Endothelial cell (in vitro differentiated cells): ENCODE results near the gene CD248. TPM values are rescaled to one million over a fixed set of nuclear protein-coding genes. Genes with fewer than 3 reads are reported as not detected.
A peak's percentile ranks its signal among the peaks of the same experiment; 100 is the strongest.

Source experiments
- DNase-seq: peaks from one replicate; pipeline ENCODE4 v3.0.0; 2021; ENCODE audit warnings: low spot score
- H3K27ac Mint-ChIP-seq: one replicate; pipeline ENCODE4 v1.8.0; 2021; ENCODE audit warnings: mixed read lengths, inconsistent platforms; ENCODE audit not compliant: unreplicated experiment
- H3K27me3 Mint-ChIP-seq: one replicate; pipeline ENCODE4 v1.8.0; 2021; ENCODE audit warnings: mild to moderate bottlenecking, moderate library complexity, mixed read lengths, inconsistent platforms; ENCODE audit not compliant: unreplicated experiment
- H3K36me3 Mint-ChIP-seq: one replicate; pipeline ENCODE4 v1.8.0; 2021; ENCODE audit warnings: mild to moderate bottlenecking, low read depth, mixed read lengths, inconsistent platforms; ENCODE audit not compliant: unreplicated experiment
- H3K4me1 Mint-ChIP-seq: one replicate; pipeline ENCODE4 v1.8.0; 2021; ENCODE audit warnings: mild to moderate bottlenecking, mixed read lengths, inconsistent platforms; ENCODE audit not compliant: unreplicated experiment
- H3K4me3 Mint-ChIP-seq: one replicate; pipeline ENCODE4 v1.8.0; 2021; ENCODE audit warnings: mild to moderate bottlenecking, mixed read lengths, inconsistent platforms; ENCODE audit not compliant: unreplicated experiment
- H3K9me3 Mint-ChIP-seq: one replicate; pipeline ENCODE4 v1.8.0; 2021; ENCODE audit warnings: mixed read lengths, inconsistent platforms; ENCODE audit not compliant: unreplicated experiment
- total RNA-seq: library from RNA; stranded (reverse); fragmentation: NEBNext Ultra II Directional; extraction: Animal tissue kit (Norgen Biotek cat#: 25700); gene quantifications from one replicate; pipeline ENCODE4 v1.2.1, GENCODE V29; 2021; ENCODE audit not compliant: unreplicated experiment
- TF ChIP-seq, protein P1 (sequence below): fragments of 200-600 bp; sonication (generic); IDR thresholded peaks from one replicate; pipeline ENCODE4 v1.5.0; 2021; ENCODE audit warnings: antibody characterized with exemption; ENCODE audit not compliant: unreplicated experiment

The CD248 gene
- total RNA-seq, 1 donor from 2014 or later = 2.9 TPM

- Mint-ChIP-seq H3K27ac (no peak overlapping the region), H3K4me3 (peak overlapping the region; percentile 37), H3K27me3 (peaks cover 20% of the 10 kb centered on the region), H3K4me1 (peaks cover 12% of the 10 kb centered on the region), H3K36me3 (peaks cover 14% of the 10 kb centered on the region), H3K9me3 (no peaks in the 10 kb centered on the region)
- TF ChIP-seq, protein P1, sequence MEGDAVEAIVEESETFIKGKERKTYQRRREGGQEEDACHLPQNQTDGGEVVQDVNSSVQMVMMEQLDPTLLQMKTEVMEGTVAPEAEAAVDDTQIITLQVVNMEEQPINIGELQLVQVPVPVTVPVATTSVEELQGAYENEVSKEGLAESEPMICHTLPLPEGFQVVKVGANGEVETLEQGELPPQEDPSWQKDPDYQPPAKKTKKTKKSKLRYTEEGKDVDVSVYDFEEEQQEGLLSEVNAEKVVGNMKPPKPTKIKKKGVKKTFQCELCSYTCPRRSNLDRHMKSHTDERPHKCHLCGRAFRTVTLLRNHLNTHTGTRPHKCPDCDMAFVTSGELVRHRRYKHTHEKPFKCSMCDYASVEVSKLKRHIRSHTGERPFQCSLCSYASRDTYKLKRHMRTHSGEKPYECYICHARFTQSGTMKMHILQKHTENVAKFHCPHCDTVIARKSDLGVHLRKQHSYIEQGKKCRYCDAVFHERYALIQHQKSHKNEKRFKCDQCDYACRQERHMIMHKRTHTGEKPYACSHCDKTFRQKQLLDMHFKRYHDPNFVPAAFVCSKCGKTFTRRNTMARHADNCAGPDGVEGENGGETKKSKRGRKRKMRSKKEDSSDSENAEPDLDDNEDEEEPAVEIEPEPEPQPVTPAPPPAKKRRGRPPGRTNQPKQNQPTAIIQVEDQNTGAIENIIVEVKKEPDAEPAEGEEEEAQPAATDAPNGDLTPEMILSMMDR = no peak
- no peak for DNase-seq
These were observed 51.1 kb downstream of the CD248 start for GRCh38 chr11:66265531-66266377.

- Mint-ChIP-seq H3K36me3 (peaks cover 16% of the 10 kb centered on the region), H3K4me3 (peak overlapping the region; percentile 7), H3K4me1 (peaks cover 10% of the 10 kb centered on the region), H3K27ac (no peak overlapping the region), H3K9me3 (no peaks in the 10 kb centered on the region), H3K27me3 (peaks cover 17% of the 10 kb centered on the region)
- TF ChIP-seq, protein P1 = peak; percentile 65
- DNase-seq = no peak
These were observed 51.9 kb downstream of the CD248 start for GRCh38 chr11:66264914-66265313.

Other genes starting within 250 kb of the CD248 start
- 114 TPM for gene PACS1, start 246.8 kb downstream of the CD248 start, total RNA-seq
- 35.1 TPM for gene KLC2, start 59.3 kb downstream of the CD248 start, total RNA-seq
- 189 TPM for gene RAB1B, start 48.4 kb downstream of the CD248 start, total RNA-seq
- gene CNIH2, start 38.9 kb downstream of the CD248 start, total RNA-seq = 1.9 TPM
- 48.0 TPM for gene YIF1A, start 27.9 kb downstream of the CD248 start, total RNA-seq
- gene TMEM151A, start 25.1 kb downstream of the CD248 start, total RNA-seq = not detected
- 4.8 TPM for gene RIN1, start 19.4 kb upstream of the CD248 start, total RNA-seq
- 38.4 TPM for gene BRMS1, start 28.1 kb upstream of the CD248 start, total RNA-seq
- 21.4 TPM for gene B4GAT1, start 30.6 kb upstream of the CD248 start, total RNA-seq
- 5.7 TPM for gene SLC29A2, start 54.7 kb upstream of the CD248 start, total RNA-seq
- gene NPAS4, start 104.0 kb upstream of the CD248 start, total RNA-seq = not detected
- 73.0 TPM for gene MRPL11, start 121.8 kb upstream of the CD248 start, total RNA-seq
- 2.0 TPM for gene PELI3, start 149.9 kb upstream of the CD248 start, total RNA-seq
- 41.3 TPM for gene DPP3, start 163.4 kb upstream of the CD248 start, total RNA-seq
- gene BBS1, start 193.6 kb upstream of the CD248 start, total RNA-seq = 35.8 TPM
- gene ZDHHC24, start 229.0 kb upstream of the CD248 start, total RNA-seq = 10.3 TPM
- 0.21 TPM for gene ACTN3, start 229.9 kb upstream of the CD248 start, total RNA-seq